ENCODE results near the gene PLCG1.

The PLCG1 gene

GRCh38 chr20:41119614-41120561 lies 17.5 kb upstream of the PLCG1 start:
- no peak for TF ChIP-seq CTCF (conservative IDR thresholded peaks at IDR 0.05; ENCODE audit: low read depth, low read length)
- H3K4me1 ChIP-seq (ENCODE audit: low read depth, poor library complexity, severe bottlenecking) = no peaks in the 10 kb centered on the region
- H3K27ac ChIP-seq = no peak overlapping the region
- peaks cover 37% of the 10 kb centered on the region; the same call in 1 of the 2 replicates for H3K36me3 ChIP-seq (ENCODE audit: insufficient read depth)
- no peak overlapping the region for H3K4me2 ChIP-seq
- H2AFZ ChIP-seq (ENCODE audit: low read depth) = no peak overlapping the region
- H3K79me2 ChIP-seq (ENCODE audit: insufficient read depth, low read depth) = no peaks in the 10 kb centered on the region
- peaks cover 4% of the 10 kb centered on the region; the same call in 1 of the 2 replicates for H4K20me1 ChIP-seq (ENCODE audit: insufficient read depth)
- H3K4me3 ChIP-seq (IDR thresholded peaks at IDR 0.05; ENCODE audit: insufficient read depth, low read depth, low read length) = no peak overlapping the region
- H3K27me3 ChIP-seq (ENCODE audit: insufficient read depth, low read depth) = no peaks in the 10 kb centered on the region
- no peak overlapping the region for H3K9ac ChIP-seq

GRCh38 chr20:41121399-41121798 lies 15.9 kb upstream of the PLCG1 start:
- Histone ChIP-seq H3K27me3 (ENCODE audit: insufficient read depth, low read depth) (no peaks in the 10 kb centered on the region), H2AFZ (ENCODE audit: low read depth) (no peak overlapping the region)
- no peak for TF ChIP-seq CTCF (conservative IDR thresholded peaks at IDR 0.05; ENCODE audit: low read depth, low read length)

GRCh38 chr20:41123631-41124030 lies 13.7 kb upstream of the PLCG1 start:
- TF ChIP-seq CTCF (conservative IDR thresholded peaks at IDR 0.05; ENCODE audit: low read depth, low read length) = no peak
- no peak overlapping the region for H3K9ac ChIP-seq
- H3K27me3 ChIP-seq (ENCODE audit: insufficient read depth, low read depth) = no peaks in the 10 kb centered on the region
- no peak overlapping the region for H3K4me3 ChIP-seq (IDR thresholded peaks at IDR 0.05; ENCODE audit: insufficient read depth, low read depth, low read length)
- no peak overlapping the region for H3K27ac ChIP-seq
- no peak overlapping the region for H2AFZ ChIP-seq (ENCODE audit: low read depth)
- H4K20me1 ChIP-seq (ENCODE audit: insufficient read depth) = peaks cover 4% of the 10 kb centered on the region; the same call in 1 of the 2 replicates
- H3K4me1 ChIP-seq (ENCODE audit: low read depth, poor library complexity, severe bottlenecking) = no peaks in the 10 kb centered on the region
- peaks cover 20% of the 10 kb centered on the region; the same call in 1 of the 2 replicates for H3K36me3 ChIP-seq (ENCODE audit: insufficient read depth)
- H3K4me2 ChIP-seq = no peak overlapping the region
- no peaks in the 10 kb centered on the region for H3K79me2 ChIP-seq (ENCODE audit: insufficient read depth, low read depth)

More at GRCh38 chr20:41121399-41121798, 15.9 kb upstream of the PLCG1 start:
- no peaks in the 10 kb centered on the region for H3K4me1 ChIP-seq (ENCODE audit: low read depth, poor library complexity, severe bottlenecking)
- no peak overlapping the region for H3K4me3 ChIP-seq (IDR thresholded peaks at IDR 0.05; ENCODE audit: insufficient read depth, low read depth, low read length)
- no peak overlapping the region for H3K4me2 ChIP-seq
- no peaks in the 10 kb centered on the region for H3K79me2 ChIP-seq (ENCODE audit: insufficient read depth, low read depth)
- no peak overlapping the region; the same call in 1 of the 2 replicates for H3K27ac ChIP-seq
- peaks cover 4% of the 10 kb centered on the region; the same call in 1 of the 2 replicates for H4K20me1 ChIP-seq (ENCODE audit: insufficient read depth)
- H3K9ac ChIP-seq = no peak overlapping the region
- peaks cover 30% of the 10 kb centered on the region; the same call in 1 of the 2 replicates for H3K36me3 ChIP-seq (ENCODE audit: insufficient read depth)

- Histone ChIP-seq H3K79me2 (ENCODE audit: insufficient read depth, low read depth) (no peaks in the 10 kb centered on the region), H3K4me1 (ENCODE audit: low read depth, poor library complexity, severe bottlenecking) (no peaks in the 10 kb centered on the region), H3K36me3 (ENCODE audit: insufficient read depth) (peaks cover 12% of the 10 kb centered on the region; the same call in 1 of the 2 replicates), H2AFZ (ENCODE audit: low read depth) (no peak overlapping the region), H4K20me1 (ENCODE audit: insufficient read depth) (no peaks in the 10 kb centered on the region; the same call in 1 of the 2 replicates), H3K4me3 (IDR thresholded peaks at IDR 0.05; ENCODE audit: insufficient read depth, low read depth, low read length) (no peak overlapping the region), H3K4me2 (no peak overlapping the region), H3K27ac (no peak overlapping the region), H3K27me3 (ENCODE audit: insufficient read depth, low read depth) (no peaks in the 10 kb centered on the region), H3K9ac (no peak overlapping the region)
- no peak for TF ChIP-seq CTCF (conservative IDR thresholded peaks at IDR 0.05; ENCODE audit: low read depth, low read length)
Measured at GRCh38 chr20:41124451-41125094, 12.8 kb upstream of the PLCG1 start.
